Measurements from ENCODE around the gene PDHA1. TPM values are rescaled to one million over a fixed set of nuclear protein-coding genes. Genes with fewer than 3 reads are reported as not detected.

PDHA1 gene
- total RNA-seq (2014; rRNA removed; shearing (Covaris generic)) (31.0 and 44.3 TPM in 2 replicates), polyA plus RNA-seq (2016; fragmentation: Nextera tagmentation; extraction: Ambion mirVana) (130 and 142 TPM in 2 replicates)

GRCh38 chrX:19343535-19344408, at the start of gene PDHA1:
PDHA1 (plus strand) TSS chrX:19343927; CDS start chrX:19344038, 111 bp downstream.
- Histone ChIP-seq H3K4me2 (ENCODE audit: unreplicated experiment) (peak within 1 kb of the TSS; percentile 83), H3F3A (ENCODE audit: insufficient read depth) (peaks cover 13% of the 10 kb centered on the region; the same call in 1 of the 2 replicates), H3K9me2 (ENCODE audit: insufficient read depth) (no peaks in the 10 kb centered on the region), H3K27me3 (replicated peaks; ENCODE audit: insufficient read depth) (no peaks in the 10 kb centered on the region), H3K9me3 (ENCODE audit: low read depth) (no peaks in the 10 kb centered on the region), H3K4me1 (ENCODE audit: insufficient read depth) (peaks cover 16% of the 10 kb centered on the region), H3K36me3 (ENCODE audit: low read depth) (no peaks in the 10 kb centered on the region), H2AFZ (peak within 1 kb of the TSS; percentile 98), H3K4me3 (peak within 1 kb of the TSS; percentile 83), H3K27ac (peak within 1 kb of the TSS; percentile 81), H3K79me2 (ENCODE audit: insufficient read depth) (peaks cover 47% of the 10 kb centered on the region), H3K9ac (peak within 1 kb of the TSS; percentile 91), H4K20me1 (ENCODE audit: insufficient read depth) (no peaks in the 10 kb centered on the region; the same call in 1 of the 2 replicates)
- WGBS, 2 experiments (ENCODE audit: low coverage in 1 of 2, low lambda C conversion rate in 2 of 2, missing lambda C conversion rate in 2 of 2) = 0 to 1% methylated on average over 7 to 15 of the region's 81 CpGs
- in situ Hi-C loops (cut with MboI) = no loop called here
- DNase-seq = peak; percentile 94
- TF ChIP-seq EZH2phosphoT487 (IDR thresholded peaks at IDR 0.05; ENCODE audit: insufficient read depth, low read depth) = no peak
- TF ChIP-seq EZH2 (IDR thresholded peaks at IDR 0.05; ENCODE audit: insufficient read depth, poor library complexity, severe bottlenecking) = no peak

GRCh38 chrX:19303256-19303880, 40.4 kb upstream of the PDHA1 start:
- Histone ChIP-seq H3K9me2 (ENCODE audit: insufficient read depth) (no peaks in the 10 kb centered on the region), H3K4me2 (ENCODE audit: unreplicated experiment) (no peak overlapping the region), H3K9me3 (ENCODE audit: low read depth) (no peaks in the 10 kb centered on the region), H3K4me1 (ENCODE audit: insufficient read depth) (no peaks in the 10 kb centered on the region), H3K79me2 (ENCODE audit: insufficient read depth) (no peaks in the 10 kb centered on the region), H4K20me1 (ENCODE audit: insufficient read depth) (no peaks in the 10 kb centered on the region), H3F3A (ENCODE audit: insufficient read depth) (no peaks in the 10 kb centered on the region), H3K27ac (no peak overlapping the region), H3K4me3 (no peak overlapping the region), H2AFZ (no peak overlapping the region), H3K27me3 (replicated peaks; ENCODE audit: insufficient read depth) (no peaks in the 10 kb centered on the region), H3K9ac (no peak overlapping the region), H3K36me3 (ENCODE audit: low read depth) (no peaks in the 10 kb centered on the region)
- 2 to 3% methylated on average over 10 of the region's 10 CpGs for WGBS, 2 experiments (ENCODE audit: low coverage in 1 of 2, low lambda C conversion rate in 2 of 2, missing lambda C conversion rate in 2 of 2)
- DNase-seq = peak; percentile 75
- no peak for TF ChIP-seq EZH2phosphoT487 (IDR thresholded peaks at IDR 0.05; ENCODE audit: insufficient read depth, low read depth)
- TF ChIP-seq EZH2 (IDR thresholded peaks at IDR 0.05; ENCODE audit: insufficient read depth, poor library complexity, severe bottlenecking) = no peak
- in situ Hi-C loops (cut with MboI) = no loop called here

- 88 to 97% methylated on average over 2 of the region's 2 CpGs for WGBS, 2 experiments (ENCODE audit: low coverage in 1 of 2, low lambda C conversion rate in 2 of 2, missing lambda C conversion rate in 2 of 2)
- H3K27me3 ChIP-seq (replicated peaks; ENCODE audit: insufficient read depth) = no peaks in the 10 kb centered on the region
- DNase-seq = no peak
- TF ChIP-seq EZH2phosphoT487 (IDR thresholded peaks at IDR 0.05; ENCODE audit: insufficient read depth, low read depth) (no peak), EZH2 (IDR thresholded peaks at IDR 0.05; ENCODE audit: insufficient read depth, poor library complexity, severe bottlenecking) (no peak)
- H3K4me2 ChIP-seq (ENCODE audit: unreplicated experiment) = no peak overlapping the region
- no peaks in the 10 kb centered on the region for H3F3A ChIP-seq (ENCODE audit: insufficient read depth)
- H3K4me3 ChIP-seq = no peak overlapping the region
- no peak overlapping the region for H2AFZ ChIP-seq
- H3K79me2 ChIP-seq (ENCODE audit: insufficient read depth) = no peaks in the 10 kb centered on the region
- no peak overlapping the region for H3K9ac ChIP-seq
- H3K36me3 ChIP-seq (ENCODE audit: low read depth) = no peaks in the 10 kb centered on the region
- no peak overlapping the region for H3K27ac ChIP-seq
- no peaks in the 10 kb centered on the region for H3K9me3 ChIP-seq (ENCODE audit: low read depth)
- no peaks in the 10 kb centered on the region for H3K4me1 ChIP-seq (ENCODE audit: insufficient read depth)
- no peaks in the 10 kb centered on the region for H3K9me2 ChIP-seq (ENCODE audit: insufficient read depth)
- in situ Hi-C loops (cut with MboI) = no loop called here
- no peaks in the 10 kb centered on the region for H4K20me1 ChIP-seq (ENCODE audit: insufficient read depth)
Measured at GRCh38 chrX:19326567-19326966, 17.2 kb upstream of the PDHA1 start.

GRCh38 chrX:19331831-19332230, 11.9 kb upstream of the PDHA1 start:
- Histone ChIP-seq H3K9me2 (ENCODE audit: insufficient read depth) (no peaks in the 10 kb centered on the region), H2AFZ (no peak overlapping the region), H3K9me3 (ENCODE audit: low read depth) (no peaks in the 10 kb centered on the region), H3K27ac (no peak overlapping the region), H3K4me3 (no peak overlapping the region), H4K20me1 (ENCODE audit: insufficient read depth) (no peaks in the 10 kb centered on the region), H3K79me2 (ENCODE audit: insufficient read depth) (no peaks in the 10 kb centered on the region), H3K27me3 (replicated peaks; ENCODE audit: insufficient read depth) (no peaks in the 10 kb centered on the region), H3K36me3 (ENCODE audit: low read depth) (no peaks in the 10 kb centered on the region), H3F3A (ENCODE audit: insufficient read depth) (no peaks in the 10 kb centered on the region), H3K4me2 (ENCODE audit: unreplicated experiment) (no peak overlapping the region), H3K4me1 (ENCODE audit: insufficient read depth) (no peaks in the 10 kb centered on the region), H3K9ac (no peak overlapping the region)
- WGBS, 2 experiments (ENCODE audit: low coverage in 1 of 2, low lambda C conversion rate in 2 of 2, missing lambda C conversion rate in 2 of 2) = 64 to 74% methylated on average over 9 to 10 of the region's 10 CpGs
- TF ChIP-seq EZH2 (IDR thresholded peaks at IDR 0.05; ENCODE audit: insufficient read depth, poor library complexity, severe bottlenecking) (no peak), EZH2phosphoT487 (IDR thresholded peaks at IDR 0.05; ENCODE audit: insufficient read depth, low read depth) (no peak)
- in situ Hi-C loops (cut with MboI) = loop anchor here (10.0 kb wide), 2 partner anchors 407 to 947 kb away; no protein-coding TSS in a partner anchor
- DNase-seq = no peak

Measured in GM23248 (cell line).